CD14-positive monocyte (primary cell): ENCODE measurements around the gene DPP10. TPM values are rescaled to one million over a fixed set of nuclear protein-coding genes. Genes with fewer than 3 reads are reported as not detected.

Experiments
- DNase-seq, 3 donors: peaks; one replicate each; pipeline ENCODE4 v3.0.0-alpha.2; 2011 to 2022
- H2AFZ ChIP-seq: 2 replicates; pipeline ENCODE4 v1.6.0; 2012; ENCODE audit warnings: mild to moderate bottlenecking, low read depth, low read length, inconsistent platforms; ENCODE audit not compliant: insufficient read depth, poor library complexity, severe bottlenecking
- H3K27ac ChIP-seq, 2 donors: 1 replicate in 1 of 2; 2 replicates in 1 of 2; pipeline ENCODE4 v1.5.1; 2012 to 2013; ENCODE audit warnings: low read length in 2 of 2, control low read depth in 1 of 2, inconsistent platforms in 1 of 2, low read depth in 1 of 2, mild to moderate bottlenecking in 1 of 2
- H3K27me3 ChIP-seq, 2 donors: one replicate each; pipeline versions ENCODE4 v1.6.0 to v1.6.1; 2011 to 2013; ENCODE audit warnings: low read length in 2 of 2; ENCODE audit not compliant: control insufficient read depth in 2 of 2, insufficient read depth in 2 of 2
- H3K36me3 ChIP-seq, 2 donors: replicated peaks in 1 of 2; 1 replicate in 1 of 2; 2 replicates in 1 of 2; pipeline versions ENCODE4 v1.5.1 to v1.6.1; 2012 to 2013; ENCODE audit warnings: low read length in 2 of 2, control low read depth in 1 of 2, inconsistent platforms in 1 of 2, mild to moderate bottlenecking in 1 of 2; ENCODE audit not compliant: insufficient read depth in 2 of 2, control insufficient read depth in 1 of 2
- H3K4me1 ChIP-seq, 2 donors: 1 replicate in 1 of 2; 2 replicates in 1 of 2; pipeline versions ENCODE4 v1.5.1 to v1.6.1; 2012 to 2013; ENCODE audit warnings: low read length in 2 of 2, control low read depth in 1 of 2, inconsistent platforms in 1 of 2, mild to moderate bottlenecking in 1 of 2, moderate library complexity in 1 of 2; ENCODE audit not compliant: insufficient read depth in 2 of 2, control insufficient read depth in 1 of 2
- H3K4me2 ChIP-seq: replicated peaks from 2 replicates; pipeline ENCODE3; 2012; ENCODE audit warnings: low read length, moderate library complexity, mild to moderate bottlenecking; ENCODE audit not compliant: poor library complexity, severe bottlenecking; ENCODE audit errors: extremely low read depth
- H3K4me3 ChIP-seq, 3 experiments: fragments of 200-600 bp in 1 of 3; sonication (generic) in 1 of 3; replicated peaks in 1 of 3; 1 replicate in 2 of 3; 2 replicates in 1 of 3; pipeline ENCODE4 v1.5.1; 2011 to 2013; ENCODE audit warnings: low read length in 3 of 3, mild to moderate bottlenecking in 3 of 3, control low read depth in 2 of 3, low read depth in 2 of 3, inconsistent platforms in 1 of 3, moderate library complexity in 1 of 3
- H3K79me2 ChIP-seq: 2 replicates; pipeline ENCODE4 v1.6.0; 2012; ENCODE audit warnings: mild to moderate bottlenecking, control low read depth, inconsistent platforms, low read length, moderate library complexity; ENCODE audit not compliant: insufficient read depth
- H3K9ac ChIP-seq: 2 replicates; pipeline ENCODE4 v1.6.0; 2017; ENCODE audit warnings: low read length, mild to moderate bottlenecking; ENCODE audit not compliant: insufficient read depth, poor library complexity, severe bottlenecking
- H3K9me3 ChIP-seq, 2 donors: replicated peaks in 1 of 2; 1 replicate in 1 of 2; 2 replicates in 1 of 2; pipeline versions ENCODE4 v1.5.1 to v1.6.1; 2012 to 2013; ENCODE audit warnings: low read length in 2 of 2, control low read depth in 1 of 2; ENCODE audit not compliant: control insufficient read depth in 1 of 2, insufficient read depth in 1 of 2
- H4K20me1 ChIP-seq: 2 replicates; pipeline ENCODE4 v1.6.0; 2012; ENCODE audit warnings: mild to moderate bottlenecking, low read length, control low read depth, moderate library complexity; ENCODE audit not compliant: insufficient read depth
- H3K27ac Mint-ChIP-seq, 7 donors: one replicate each; pipeline ENCODE4 v1.8.0; 2020; ENCODE audit warnings: mild to moderate bottlenecking in 7 of 7, mixed read lengths in 7 of 7, moderate library complexity in 6 of 7, inconsistent platforms in 2 of 7
- H3K27me3 Mint-ChIP-seq, 3 donors: one replicate each; pipeline ENCODE4 v1.8.0; 2021 to 2022; ENCODE audit warnings: low read depth in 3 of 3, mild to moderate bottlenecking in 3 of 3, mixed read lengths in 3 of 3, moderate library complexity in 3 of 3, inconsistent platforms in 1 of 3
- H3K36me3 Mint-ChIP-seq, 2 donors: one replicate each; pipeline ENCODE4 v1.8.0; 2020; ENCODE audit warnings: mixed read lengths in 2 of 2, inconsistent platforms in 1 of 2, mild to moderate bottlenecking in 1 of 2
- H3K4me1 Mint-ChIP-seq: one replicate; pipeline ENCODE4 v1.8.0; 2020; ENCODE audit warnings: mild to moderate bottlenecking, mixed read lengths
- H3K4me3 Mint-ChIP-seq, 2 donors: one replicate each; pipeline ENCODE4 v1.8.0; 2020; ENCODE audit warnings: mild to moderate bottlenecking in 2 of 2, mixed read lengths in 2 of 2, moderate library complexity in 1 of 2
- H3K9me3 Mint-ChIP-seq, 7 donors: one replicate each; pipeline ENCODE4 v1.8.0; 2020 to 2022; ENCODE audit warnings: mixed read lengths in 7 of 7, mild to moderate bottlenecking in 6 of 7, moderate library complexity in 6 of 7, inconsistent platforms in 2 of 7
- WGBS: methylation state at CpG from one replicate; pipeline ENCODE4 v1.1.5; 2013; ENCODE audit warnings: missing lambda C conversion rate; ENCODE audit not compliant: insufficient coverage; 5-methylcytosine and 5-hydroxymethylcytosine counted together
- intact Hi-C, 2 donors: fragments of 100-400 bp; cut with micrococcal nuclease; formaldehyde crosslinking; loops; one replicate each; pipeline versions ENCODE4 v1.15.0 to v1.15.1; 2023
- polyA plus RNA-seq, 3 donors: library from polyadenylated mRNA; depleted of rRNA in 1 of 3; unstranded in 2 of 3; stranded (reverse) in 1 of 3; fragments of 300-500 nt in 2 of 3; fragments of >200 nt in 1 of 3; fragmentation: Illumina TruSeq in 2 of 3; gene quantifications; 1 replicate in 2 of 3; 2 replicates in 1 of 3; pipeline ENCODE4 v1.2.3, GENCODE V29; 2012 to 2021
- TF ChIP-seq, protein P1 (sequence below): fragments of 200-600 bp; IDR thresholded peaks from one replicate; pipeline ENCODE4 v1.8.0; 2022; ENCODE audit warnings: antibody characterized with exemption, mild to moderate bottlenecking

DPP10 gene
- polyA plus RNA-seq, 3 donors, result not detected

DNA sequence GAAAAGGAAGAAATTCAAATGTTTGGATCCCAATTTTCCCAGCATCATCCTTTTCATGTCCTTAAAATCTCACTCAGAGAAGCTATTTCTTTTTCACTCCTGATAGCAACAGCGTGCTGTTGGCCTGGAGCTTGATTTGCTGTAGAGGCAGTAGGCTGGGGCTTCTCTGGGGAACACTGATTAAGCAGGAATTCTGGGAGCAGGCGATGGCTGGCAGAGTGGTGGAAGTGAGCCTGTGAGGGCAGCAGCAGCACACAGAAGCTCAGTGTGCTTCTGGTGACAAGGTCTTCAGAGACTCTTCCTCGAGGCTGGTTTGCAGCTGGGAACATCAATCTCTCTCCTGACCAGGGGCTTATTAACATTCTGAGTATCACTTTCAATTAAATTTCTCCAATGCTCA is 284.6 kb downstream of the DPP10 start:
- DNase-seq, result no peak
- H3K4me1 ChIP-seq, result no peaks in the 10 kb centered on the region
- H3K9ac ChIP-seq, result no peak overlapping the region
- peaks cover 0 to 3% (median 2%) of the 10 kb centered on the region in 3 donors for H3K27me3 Mint-ChIP-seq
- H3K36me3 Mint-ChIP-seq, result no peaks in the 10 kb centered on the region
- H3K79me2 ChIP-seq, result no peaks in the 10 kb centered on the region
- H3K4me3 Mint-ChIP-seq, result no peak overlapping the region
- no peak overlapping the region for H2AFZ ChIP-seq
- WGBS, result 100% methylated on average over 1 of the region's 3 CpGs
- H3K36me3 ChIP-seq, result no peaks in the 10 kb centered on the region
- H3K9me3 Mint-ChIP-seq, result peaks cover 0 to 3% (median 0%) of the 10 kb centered on the region in 7 donors
- H3K4me1 Mint-ChIP-seq, result no peaks in the 10 kb centered on the region
- H3K4me3 ChIP-seq, result no peak overlapping the region
- TF ChIP-seq, protein P1, sequence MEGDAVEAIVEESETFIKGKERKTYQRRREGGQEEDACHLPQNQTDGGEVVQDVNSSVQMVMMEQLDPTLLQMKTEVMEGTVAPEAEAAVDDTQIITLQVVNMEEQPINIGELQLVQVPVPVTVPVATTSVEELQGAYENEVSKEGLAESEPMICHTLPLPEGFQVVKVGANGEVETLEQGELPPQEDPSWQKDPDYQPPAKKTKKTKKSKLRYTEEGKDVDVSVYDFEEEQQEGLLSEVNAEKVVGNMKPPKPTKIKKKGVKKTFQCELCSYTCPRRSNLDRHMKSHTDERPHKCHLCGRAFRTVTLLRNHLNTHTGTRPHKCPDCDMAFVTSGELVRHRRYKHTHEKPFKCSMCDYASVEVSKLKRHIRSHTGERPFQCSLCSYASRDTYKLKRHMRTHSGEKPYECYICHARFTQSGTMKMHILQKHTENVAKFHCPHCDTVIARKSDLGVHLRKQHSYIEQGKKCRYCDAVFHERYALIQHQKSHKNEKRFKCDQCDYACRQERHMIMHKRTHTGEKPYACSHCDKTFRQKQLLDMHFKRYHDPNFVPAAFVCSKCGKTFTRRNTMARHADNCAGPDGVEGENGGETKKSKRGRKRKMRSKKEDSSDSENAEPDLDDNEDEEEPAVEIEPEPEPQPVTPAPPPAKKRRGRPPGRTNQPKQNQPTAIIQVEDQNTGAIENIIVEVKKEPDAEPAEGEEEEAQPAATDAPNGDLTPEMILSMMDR, result no peak
- no peak overlapping the region for H3K27ac Mint-ChIP-seq
- no peaks in the 10 kb centered on the region for H4K20me1 ChIP-seq
- no peaks in the 10 kb centered on the region for H3K9me3 ChIP-seq
- intact Hi-C loops, result no loop called here
- H3K27ac ChIP-seq, result no peak overlapping the region
- no peak overlapping the region for H3K4me2 ChIP-seq
- no peaks in the 10 kb centered on the region for H3K27me3 ChIP-seq

DNA sequence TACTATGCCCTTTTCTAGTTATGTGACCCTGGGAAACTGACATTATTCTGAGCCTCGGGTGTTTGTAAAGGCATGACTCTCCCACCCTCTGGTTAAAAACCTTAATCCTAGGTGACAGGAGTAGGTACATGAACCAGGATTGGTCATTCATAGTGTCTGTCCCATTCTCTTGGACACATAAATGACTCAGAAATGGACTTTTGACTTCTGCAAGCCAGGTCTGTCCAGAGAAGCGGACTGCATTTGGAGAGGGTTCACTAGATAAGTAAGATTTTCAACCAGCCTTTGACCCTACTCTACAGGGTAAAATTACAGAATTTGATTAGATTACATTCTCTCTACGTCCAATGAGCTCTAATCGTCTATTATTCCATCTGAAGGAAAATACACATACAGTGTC is 285.9 kb downstream of the DPP10 start:
- Histone ChIP-seq H3K79me2 (no peaks in the 10 kb centered on the region), H3K9me3 (no peaks in the 10 kb centered on the region), H3K4me3 (no peak overlapping the region), H2AFZ (no peak overlapping the region), H3K4me1 (no peaks in the 10 kb centered on the region), H3K36me3 (no peaks in the 10 kb centered on the region), H4K20me1 (no peaks in the 10 kb centered on the region), H3K27ac (no peak overlapping the region), H3K9ac (no peak overlapping the region), H3K4me2 (no peak overlapping the region), H3K27me3 (no peaks in the 10 kb centered on the region)
- TF ChIP-seq, protein P1, result no peak
- H3K4me1 Mint-ChIP-seq, result no peaks in the 10 kb centered on the region
- no peak overlapping the region for H3K4me3 Mint-ChIP-seq
- intact Hi-C loops, result no loop called here
- peaks cover 0 to 5% (median 2%) of the 10 kb centered on the region in 3 donors for H3K27me3 Mint-ChIP-seq
- peaks cover 0 to 3% (median 0%) of the 10 kb centered on the region in 7 donors for H3K9me3 Mint-ChIP-seq
- no peaks in the 10 kb centered on the region for H3K36me3 Mint-ChIP-seq
- no peak overlapping the region for H3K27ac Mint-ChIP-seq
- no peak for DNase-seq
- WGBS, result 100% methylated on average over 1 of the region's 4 CpGs
